Measurements from ENCODE around the gene LIPC.
A peak's percentile ranks its signal among the peaks of the same experiment; 100 is the strongest.

Gene LIPC

DNA sequence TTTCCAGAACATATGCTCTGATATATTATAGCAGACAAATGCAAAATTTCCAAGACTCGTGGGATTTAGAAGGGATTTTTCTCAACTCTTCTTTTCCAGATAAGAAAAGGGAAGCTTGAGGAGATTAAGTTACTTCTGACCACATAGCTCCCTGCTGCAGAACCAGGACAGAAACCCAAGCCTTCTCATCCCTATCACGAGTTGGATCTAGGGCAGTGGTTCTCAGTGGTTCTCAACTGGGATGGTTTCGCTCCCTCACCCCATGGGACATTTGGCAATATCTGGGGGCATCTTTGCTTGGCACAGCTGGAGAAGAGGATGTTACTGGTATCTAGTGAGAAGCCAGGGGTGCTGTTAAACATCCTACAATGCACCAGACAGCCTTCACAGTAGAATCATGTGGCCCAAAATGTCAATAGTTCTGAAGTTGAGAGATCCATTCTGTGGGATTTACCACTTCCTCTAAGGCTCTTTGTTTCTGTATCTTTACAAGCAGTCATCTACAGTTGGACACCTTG is 64.2 kb downstream of the LIPC start:
- no peak for DNase-seq (ENCODE audit: low spot score)

DNA sequence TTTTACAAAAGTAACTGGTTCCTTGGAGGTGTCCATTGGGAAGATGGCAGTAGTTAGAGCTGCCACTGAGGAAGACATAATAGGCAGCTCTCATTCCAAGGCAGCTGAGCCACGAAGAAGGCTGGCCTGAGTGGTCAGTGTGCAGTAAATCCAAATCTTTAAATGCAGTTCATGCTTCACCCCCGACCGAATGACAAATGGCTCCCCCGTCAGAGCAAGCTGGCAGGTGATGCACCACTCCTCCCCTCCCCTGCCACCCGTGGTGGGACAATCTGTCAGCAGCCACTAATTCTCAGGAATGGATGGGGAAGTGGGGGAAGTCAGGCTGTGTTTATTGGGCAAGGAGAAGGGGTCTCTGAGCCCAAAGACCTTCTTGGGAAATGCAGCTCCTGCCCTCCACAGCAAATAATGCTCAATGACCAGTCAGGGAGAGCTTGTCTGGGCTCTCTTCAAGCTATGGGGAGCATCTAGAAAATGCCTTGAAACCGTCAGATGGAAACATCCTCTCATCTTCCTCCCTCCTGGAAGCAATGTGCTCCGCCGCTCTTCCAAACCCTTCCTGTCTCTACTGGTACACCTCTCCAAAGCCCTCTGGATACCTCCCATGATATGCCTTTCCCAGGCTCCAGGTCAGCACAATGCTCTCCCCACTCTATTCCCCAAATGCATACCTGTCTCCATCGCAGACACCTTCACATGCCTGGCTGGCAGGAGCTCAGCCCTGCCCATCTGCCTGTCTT is 65.4 kb downstream of the LIPC start:
- DNase-seq (ENCODE audit: low spot score) = no peak

DNA sequence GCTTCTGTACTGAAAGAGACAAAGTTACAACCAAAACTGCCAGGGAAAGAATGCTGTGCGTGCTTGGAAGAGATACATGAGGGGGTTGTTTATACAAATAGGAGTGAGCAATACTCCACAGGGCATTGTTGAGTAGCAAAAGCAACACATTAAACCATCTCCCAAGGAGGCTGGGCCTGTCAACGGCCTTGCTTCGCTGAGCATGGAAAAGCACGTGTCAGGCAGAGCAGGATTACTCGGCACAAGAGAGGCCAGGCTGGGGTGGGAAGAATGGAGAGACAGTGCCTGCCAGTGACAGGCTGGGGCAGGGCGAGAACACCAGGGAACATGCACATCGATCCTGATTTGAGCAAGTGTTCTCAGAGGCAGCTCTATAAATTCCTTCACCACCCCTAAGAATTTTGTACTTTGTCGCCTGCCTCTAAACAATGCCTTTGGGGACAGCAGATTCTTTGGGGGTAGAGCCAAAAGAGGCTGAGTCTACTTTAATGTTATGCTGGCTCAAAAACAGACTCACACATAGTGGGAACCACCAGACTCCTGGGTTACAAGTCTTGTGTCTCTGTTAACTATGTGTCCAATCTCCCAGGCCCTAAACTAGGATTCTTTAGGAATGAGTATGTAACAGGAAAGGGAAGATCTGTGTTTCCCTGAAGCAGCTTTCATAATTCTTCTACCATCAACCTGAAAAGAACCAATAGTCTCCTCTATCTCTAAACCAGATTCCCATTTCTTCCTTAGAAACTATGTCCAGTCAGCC is 67.2 kb downstream of the LIPC start:
- no peak for DNase-seq (ENCODE audit: low spot score)

DNA sequence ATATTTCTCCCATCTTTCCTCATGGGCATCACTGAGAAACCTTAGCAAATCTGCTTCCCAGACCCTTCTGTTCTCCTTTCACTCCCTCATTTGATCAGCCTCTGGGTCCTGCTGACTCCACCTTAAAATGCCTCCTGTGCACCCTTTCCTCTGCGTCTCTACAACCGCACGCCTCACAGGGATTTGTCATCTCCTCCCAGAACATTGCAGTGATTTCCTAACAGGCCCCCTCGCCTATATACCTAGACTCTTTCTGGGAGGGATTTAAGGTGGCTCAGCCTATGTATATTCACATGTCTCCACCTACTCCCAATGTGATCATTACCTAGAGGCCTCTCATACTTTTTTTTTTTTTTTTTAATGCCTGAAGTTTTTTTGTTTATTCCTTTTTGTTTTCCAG is 69.2 kb downstream of the LIPC start:
- DNase-seq (ENCODE audit: low spot score) = no peak

DNA sequence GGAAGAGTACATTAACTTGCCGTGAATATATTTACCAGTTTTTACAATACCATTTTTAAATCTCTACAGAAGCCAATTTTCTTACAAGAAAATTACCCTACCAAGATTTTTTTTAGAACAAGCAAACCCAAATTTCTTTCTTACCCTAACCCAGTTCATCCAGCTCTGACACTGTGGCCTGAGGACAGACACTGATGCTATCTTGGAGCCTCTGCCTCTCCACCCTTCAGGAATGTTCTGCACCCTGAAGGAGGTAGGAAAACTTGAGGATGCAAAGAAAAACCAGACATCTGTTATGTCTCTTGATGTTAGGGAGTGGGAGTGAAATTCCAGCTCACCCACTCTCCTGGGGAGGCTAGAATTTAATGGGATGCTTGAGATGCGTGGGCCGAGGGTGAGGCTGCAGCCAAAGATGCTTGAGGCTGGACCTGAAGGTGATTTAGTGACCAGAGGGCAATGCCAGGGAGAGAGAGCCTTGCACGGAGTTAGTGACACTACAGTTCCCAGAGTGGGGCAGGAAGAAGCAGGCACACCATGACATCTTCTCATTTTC is 69.9 kb downstream of the LIPC start:
- no peak for DNase-seq (ENCODE audit: low spot score)

DNA sequence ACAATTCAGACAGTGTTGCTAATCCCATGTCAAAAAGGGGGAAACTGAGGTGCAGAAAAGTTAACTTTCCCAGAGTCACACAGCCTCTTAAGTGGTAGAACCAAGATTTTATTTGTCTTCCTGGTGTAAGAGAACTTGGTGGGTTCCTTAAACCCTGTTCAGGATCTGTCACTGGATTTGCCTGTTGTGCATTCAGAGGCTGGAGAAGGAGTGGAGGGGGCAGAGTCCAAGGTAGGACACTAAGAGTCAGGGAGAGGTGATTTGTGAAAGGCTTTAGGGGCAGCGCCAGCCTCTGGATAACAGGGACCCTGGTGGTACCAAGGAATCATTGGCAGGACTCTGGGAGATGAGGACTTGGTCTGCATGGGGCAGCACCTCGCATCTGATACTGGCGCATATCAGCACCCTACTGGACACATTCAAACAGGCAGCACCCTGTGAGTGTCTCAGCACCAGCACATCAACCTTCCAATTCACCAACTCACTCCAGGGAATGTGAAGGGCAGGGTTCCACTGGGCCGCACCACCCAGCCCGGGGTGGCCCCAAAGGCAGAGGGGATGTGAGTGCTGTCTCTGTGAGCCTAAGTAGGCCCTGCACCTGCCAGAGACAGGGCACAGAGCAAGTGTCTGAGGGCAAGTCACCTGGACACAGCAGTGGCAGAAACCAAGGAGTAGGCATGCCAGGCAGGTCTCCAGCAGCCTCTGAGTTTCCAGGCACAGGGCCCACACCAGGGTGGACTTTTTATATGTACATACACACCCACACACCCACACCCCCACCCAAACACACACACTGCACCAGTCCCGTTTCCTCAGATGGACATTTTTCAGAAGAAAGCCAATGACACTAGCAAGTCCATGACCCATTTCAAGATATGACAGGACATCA is 71.6 kb downstream of the LIPC start:
- DNase-seq (ENCODE audit: low spot score) = no peak

DNA sequence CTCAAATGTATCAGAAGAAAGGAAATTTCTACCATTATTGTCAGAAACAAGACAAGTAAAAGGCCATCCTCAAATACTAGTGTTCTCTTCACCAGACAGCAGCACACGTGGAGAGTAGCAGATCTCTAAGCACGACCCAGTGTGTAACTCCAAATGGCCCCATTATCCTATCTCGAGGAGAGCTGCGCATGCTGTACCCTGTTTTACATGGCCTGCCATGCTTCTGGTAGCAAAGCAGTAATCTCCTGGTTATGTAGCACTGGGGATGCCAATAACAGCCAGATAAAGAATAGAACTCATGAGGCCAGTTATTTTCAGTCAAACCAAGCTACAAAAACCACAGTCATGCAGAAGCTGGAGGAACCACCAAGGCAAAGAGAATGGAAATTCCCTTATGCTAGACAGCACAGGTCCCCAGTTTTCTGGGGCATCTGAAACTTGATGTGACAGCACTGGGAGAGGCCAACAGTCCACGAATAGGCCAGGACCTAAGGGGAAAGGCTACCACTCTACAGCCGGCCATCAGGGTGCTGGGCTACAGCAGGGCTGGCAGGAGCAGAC is 73.0 kb downstream of the LIPC start:
- DNase-seq (ENCODE audit: low spot score) = no peak

DNA sequence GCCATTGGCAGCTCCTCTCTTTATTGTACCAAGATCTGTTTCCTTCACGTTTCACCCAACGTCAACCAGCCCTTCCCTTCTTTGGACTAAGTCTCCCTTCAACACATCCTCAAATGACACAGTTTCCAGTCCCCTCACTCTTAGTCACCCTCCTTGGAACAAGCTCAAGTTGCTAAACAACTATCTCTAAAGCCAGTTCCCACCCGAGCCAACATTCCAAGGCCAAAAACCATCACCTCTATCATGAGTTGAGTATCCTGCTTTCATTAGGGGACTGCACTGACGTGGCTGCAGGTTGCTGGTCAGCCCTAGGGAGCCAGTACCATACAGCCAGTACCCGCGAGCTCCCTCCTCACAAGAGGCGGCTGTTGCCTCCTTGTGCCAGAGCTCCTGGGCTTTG is 73.8 kb downstream of the LIPC start:
- no peak for DNase-seq (ENCODE audit: low spot score)

DNA sequence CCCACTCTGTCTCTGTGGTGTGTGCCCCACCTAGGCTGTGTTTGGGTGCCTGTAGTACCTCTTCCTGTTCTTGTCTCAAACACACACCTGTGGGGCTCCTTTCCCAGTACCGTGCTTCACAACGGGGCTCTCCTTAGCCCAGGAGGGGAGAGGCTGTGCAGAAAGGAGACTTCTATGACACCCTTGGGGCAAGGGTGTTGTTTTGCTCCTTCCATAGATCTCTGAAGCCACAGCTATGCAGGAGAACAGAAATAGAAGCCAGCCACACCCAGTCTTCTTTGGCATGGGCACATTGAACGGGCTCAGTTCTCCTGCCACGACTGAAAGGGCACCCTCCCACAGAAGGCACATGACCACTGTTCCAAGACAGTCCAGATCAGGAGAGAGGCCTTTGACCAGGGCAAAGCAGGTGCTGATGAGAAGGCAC is 74.3 kb downstream of the LIPC start:
- no peak for DNase-seq (ENCODE audit: low spot score)

DNA sequence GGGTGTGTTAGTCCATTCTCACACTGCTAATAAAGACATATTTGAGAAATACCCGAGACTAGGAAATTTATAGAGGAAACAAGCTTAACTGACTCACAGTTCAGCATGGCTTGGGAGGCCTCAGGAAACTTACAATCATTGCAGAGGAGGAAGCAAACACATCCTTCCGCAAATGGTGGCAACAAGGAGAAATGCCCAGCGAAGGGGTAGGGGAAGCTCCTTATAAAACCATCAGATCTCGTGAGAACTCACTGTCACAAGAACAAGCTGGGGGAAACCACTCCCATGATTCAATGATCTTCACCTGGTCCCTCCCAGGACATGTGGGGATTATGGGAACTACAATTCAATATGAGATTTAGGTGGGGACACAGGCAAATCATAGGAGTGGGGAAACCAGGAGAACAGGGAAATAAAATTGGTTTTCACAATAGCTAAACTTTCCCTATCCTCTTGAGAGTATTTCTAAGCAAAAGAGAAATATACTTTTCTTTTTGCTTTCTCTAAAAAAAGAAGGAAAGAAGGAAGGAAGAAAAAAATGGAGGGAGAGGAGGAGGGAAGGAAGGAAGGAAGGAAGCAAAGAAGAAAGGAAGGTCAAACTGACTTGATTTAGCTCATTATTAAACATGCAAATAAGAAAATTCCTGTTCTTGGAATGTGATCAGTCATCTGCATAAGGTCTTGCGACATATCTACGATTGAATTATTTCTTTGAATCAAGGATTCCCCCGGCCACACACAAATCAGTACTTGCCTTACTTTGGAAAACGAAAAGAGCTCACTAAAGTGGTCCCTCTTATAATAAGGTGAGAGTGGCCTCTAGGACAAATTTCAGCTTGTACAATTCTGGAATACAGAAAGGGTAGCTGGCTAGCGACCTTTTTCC is 75.2 kb downstream of the LIPC start:
- no peak for DNase-seq (ENCODE audit: low spot score)

DNA sequence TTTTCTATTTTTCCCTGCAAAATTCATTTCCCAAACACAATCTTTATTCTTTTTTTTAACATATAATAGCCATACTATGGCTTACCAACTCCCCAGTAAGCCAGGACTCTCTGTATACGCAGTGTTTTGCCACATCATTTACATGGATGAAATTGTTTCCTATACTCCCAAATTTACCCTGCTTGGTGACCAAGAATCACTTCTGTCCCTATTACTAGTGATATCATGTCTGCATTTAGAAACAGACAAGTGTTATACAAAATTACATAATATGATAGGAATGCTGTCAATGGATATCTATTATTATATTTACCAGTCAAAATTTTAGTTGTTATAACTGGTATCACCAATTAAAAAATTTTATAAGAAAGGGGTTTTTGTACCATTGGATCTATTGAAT is 77.8 kb downstream of the LIPC start:
- no peak for DNase-seq (ENCODE audit: low spot score)

DNA sequence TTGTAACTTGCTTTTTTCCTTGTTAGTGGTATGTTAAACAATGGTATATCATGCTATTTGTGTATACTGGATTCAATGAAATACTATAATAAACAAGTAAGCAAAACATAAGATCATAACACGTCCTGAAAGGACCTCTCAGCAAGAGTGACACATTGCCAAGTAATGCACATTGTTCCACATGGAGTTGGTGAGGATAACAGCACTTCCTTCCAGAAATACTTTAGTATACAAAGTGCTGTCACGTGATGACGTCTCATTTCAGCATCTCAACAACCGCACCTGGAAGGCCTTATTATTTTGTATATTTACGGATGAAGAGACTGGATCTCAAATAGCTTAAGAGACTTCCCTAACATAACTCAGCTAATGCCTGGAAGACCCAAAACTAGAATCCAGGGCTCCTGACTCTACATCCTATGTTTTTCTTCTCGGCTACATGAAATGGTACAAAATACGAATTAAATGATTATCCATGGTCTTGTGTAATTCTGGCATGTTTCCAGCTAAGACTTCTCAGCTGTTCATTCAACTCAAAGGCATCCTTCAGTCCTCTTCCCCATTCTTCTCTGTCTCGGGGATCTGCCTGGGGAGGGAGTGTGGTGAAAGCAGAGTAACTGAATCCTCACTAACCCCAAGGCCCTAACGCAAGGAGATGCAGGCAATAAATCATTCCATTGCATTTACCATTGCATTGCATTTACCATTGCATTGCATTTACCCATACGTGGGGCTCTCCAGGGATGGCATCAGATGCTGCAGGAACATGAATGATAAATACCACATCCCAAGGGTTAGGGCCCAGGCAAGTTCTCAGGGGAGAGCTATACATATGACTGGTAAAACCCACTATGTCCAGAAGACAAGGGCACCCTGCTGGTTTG is 79.2 kb downstream of the LIPC start:
- peak; percentile 8 for DNase-seq (ENCODE audit: low spot score)

DNA sequence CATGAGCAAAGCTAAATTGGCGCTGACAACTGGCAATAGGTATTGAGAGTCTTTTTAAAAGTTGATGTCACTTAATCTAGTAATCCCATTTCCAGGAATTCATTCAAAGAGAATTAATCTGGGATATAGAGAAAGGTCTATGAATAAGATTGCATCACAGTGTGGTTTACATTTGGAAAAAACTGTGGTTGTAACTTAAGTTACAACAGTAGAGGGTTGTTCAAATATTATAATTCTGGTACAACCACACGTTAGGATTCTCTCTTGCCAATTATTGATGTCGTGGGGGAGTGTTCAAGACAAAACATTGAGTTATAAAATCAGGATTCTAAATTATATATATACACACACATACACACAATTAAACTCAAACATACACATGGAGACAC is 79.8 kb downstream of the LIPC start:
- DNase-seq (ENCODE audit: low spot score) = no peak

DNA sequence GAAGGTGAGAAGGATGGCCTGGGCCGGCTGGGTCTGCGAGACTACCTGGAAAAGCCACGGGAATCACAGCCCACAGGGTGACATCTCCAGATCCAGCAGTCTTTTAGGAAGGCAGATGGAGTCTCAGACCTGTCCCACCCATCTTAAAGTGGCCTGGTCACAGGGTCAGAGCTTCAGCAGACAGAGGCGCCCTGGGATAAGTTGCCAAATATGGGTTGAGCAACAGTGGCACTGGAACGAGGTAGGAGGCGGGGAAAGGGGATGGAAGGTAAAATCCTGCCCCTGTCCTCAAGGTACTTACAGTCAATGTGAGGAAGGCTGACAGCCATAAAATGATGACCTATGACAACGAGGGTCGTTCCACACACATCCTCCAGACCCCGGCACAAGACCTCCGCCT is 80.7 kb downstream of the LIPC start:
- no peak for DNase-seq (ENCODE audit: low spot score)

DNA sequence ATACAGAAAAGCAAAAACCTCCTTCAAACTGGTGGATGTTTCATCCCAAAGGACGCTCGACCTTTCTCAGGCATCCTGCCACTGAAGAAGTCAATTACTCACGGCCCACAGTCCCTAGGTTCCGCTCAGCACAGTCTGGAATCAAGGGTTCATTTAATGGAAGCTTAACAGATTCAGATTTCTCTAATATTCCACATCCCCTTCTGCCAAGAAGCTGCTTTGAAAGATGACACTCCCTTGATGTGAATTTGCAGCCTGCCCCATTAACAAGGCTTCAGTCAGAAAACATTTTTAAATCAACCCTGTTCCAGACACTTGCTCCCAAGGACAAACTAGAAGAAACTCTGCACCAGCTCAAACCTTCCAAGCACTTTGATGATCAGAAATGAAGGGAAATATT is 81.2 kb downstream of the LIPC start:
- DNase-seq (ENCODE audit: low spot score) = no peak

DNA sequence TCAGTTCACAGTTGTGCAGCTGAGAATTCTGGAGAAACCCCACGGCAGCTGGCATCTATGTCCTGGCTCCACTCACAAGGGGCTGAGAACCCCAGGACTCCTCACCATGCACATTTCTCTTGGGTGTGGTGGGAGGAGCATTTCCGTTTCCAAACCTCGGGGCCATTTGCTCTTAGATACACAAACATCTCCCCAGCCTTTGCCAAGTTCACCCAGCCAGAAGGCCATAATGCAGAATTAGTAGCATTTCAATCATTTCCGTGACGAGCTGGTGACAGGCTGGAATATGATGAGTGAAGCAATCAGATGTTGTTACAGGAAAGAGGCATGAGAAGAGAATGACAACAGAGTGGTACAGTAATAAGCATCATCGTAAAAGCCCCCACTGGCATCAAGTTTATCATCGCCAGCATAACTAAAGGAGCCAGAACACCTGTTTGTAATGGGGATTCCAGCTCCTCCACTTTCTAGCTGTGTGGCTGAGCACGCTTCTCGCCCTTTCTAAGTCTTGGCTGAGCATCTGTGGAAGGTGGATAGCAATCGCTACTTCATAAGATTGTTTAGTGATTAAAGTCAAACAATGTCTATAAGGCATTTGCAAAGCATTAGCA is 82.0 kb downstream of the LIPC start:
- DNase-seq (ENCODE audit: low spot score) = no peak

DNA sequence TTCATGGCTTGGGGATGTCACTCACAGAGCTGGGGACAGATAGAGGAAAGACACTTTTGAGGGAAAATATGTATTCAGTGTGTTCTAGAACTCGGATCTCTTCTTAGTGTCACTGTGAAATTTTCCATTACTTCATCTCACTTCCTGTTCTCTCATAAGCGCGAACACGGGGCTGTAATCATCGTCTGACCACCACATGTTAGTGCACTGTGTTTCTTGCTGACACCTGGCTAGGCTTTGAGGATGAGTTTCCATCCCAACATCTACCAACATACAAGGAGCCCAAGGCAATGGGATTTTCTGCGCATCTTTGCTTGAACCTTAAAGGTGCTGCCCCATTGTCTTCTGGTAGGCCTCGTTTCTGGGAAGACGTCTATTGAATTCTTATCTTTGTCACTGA is 84.0 kb downstream of the LIPC start:
- no peak for DNase-seq (ENCODE audit: low spot score)

DNA sequence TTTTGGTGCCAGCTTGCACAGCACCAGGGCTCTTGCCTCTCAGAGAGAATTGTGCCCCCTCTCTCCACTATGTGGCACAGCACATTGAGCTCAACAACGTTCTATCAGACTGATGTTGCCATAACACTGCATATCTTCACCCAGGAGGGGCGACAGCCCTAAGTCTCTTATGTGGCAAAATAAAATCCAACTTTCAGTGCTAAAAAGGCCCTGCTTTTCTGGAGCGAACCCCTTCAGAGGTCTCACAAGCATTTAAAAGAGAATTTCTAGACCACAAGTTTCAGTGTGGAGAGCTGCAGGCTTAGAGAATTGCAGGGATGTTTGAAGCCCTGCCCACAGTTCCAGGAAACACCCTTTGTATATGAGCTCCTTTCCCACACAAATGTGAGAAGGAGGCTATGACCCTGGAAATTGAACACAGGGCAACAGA is 85.5 kb downstream of the LIPC start:
- DNase-seq (ENCODE audit: low spot score) = no peak
